ENCODE measurements around the gene PRDM8.

GRCh38 chr4:80187677-80188076 lies 9.6 kb upstream of the PRDM8 start:
- TF ChIP-seq POLR2A (IDR thresholded peaks at IDR 0.05) (no peak), POLR2AphosphoS5 (IDR thresholded peaks at IDR 0.05) (no peak), CTCF (IDR thresholded peaks at IDR 0.05) (no peak)

All from prostate gland (tissue), 2 donors.